ENCODE measurements around the gene CLTC. TPM values are rescaled to one million over a fixed set of nuclear protein-coding genes. Genes with fewer than 3 reads are reported as not detected.

The CLTC gene
- total and polyA plus RNA-seq, 2 of the 13 experiments (the other 11 are each of a cell fraction or from before 2014, with no cell fraction given) = 134 to 283 TPM

DNA sequence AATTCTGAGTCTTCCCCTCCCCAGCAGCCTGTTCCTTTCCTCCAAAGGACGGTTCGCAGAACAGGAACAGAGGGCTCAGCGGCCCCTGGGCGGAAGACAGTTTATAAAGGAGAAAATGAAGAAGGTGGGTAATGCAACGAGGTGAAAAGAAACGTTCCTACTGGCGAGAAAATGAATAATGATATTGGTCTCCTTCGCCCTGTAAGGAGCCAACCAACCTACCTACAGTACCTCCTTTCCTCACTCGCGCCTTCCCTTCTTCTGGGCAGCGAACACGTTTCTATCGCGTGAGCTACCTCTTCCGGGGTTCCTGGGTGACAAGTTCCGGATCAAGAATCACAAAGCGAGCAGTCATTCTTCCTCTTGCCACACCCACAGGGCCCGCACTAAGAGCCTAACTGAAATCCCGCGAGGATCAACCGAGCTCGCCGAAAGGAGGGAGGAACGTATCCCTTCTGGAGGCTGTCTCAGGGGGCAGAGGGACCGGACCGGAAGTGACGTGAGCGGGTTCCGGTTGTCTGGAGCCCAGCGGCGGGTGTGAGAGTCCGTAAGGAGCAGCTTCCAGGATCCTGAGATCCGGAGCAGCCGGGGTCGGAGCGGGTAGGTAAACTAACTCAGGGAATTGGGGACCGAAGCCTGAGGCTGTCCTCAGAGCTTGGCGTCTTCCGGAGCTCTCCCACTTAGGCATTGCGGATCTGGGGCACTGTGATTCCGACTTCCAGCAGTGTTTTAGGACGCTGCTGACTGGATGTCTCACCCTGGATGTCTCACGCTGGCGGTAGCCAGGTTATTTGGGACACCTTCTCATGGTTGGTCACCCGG lies 87.7 kb downstream of the CLTC start, which contains the start of the genes PTRH2 and VMP1 (continued):
- TF ChIP-seq, protein P1, sequence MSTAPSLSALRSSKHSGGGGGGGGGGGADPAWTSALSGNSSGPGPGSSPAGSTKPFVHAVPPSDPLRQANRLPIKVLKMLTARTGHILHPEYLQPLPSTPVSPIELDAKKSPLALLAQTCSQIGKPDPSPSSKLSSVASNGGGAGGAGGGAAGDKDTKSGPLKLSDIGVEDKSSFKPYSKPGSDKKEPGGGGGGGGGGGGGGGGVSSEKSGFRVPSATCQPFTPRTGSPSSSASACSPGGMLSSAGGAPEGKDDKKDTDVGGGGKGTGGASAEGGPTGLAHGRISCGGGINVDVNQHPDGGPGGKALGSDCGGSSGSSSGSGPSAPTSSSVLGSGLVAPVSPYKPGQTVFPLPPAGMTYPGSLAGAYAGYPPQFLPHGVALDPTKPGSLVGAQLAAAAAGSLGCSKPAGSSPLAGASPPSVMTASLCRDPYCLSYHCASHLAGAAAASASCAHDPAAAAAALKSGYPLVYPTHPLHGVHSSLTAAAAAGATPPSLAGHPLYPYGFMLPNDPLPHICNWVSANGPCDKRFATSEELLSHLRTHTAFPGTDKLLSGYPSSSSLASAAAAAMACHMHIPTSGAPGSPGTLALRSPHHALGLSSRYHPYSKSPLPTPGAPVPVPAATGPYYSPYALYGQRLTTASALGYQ (CRISPR knock-in tag; IDR thresholded peaks at IDR 0.05) = peak; percentile 16
- TF ChIP-seq ZKSCAN1 (IDR thresholded peaks at IDR 0.05; ENCODE audit: low read length) (peak; percentile 57; the same call in 1 of the 2 replicates), ZNF296 (CRISPR knock-in tag; conservative IDR thresholded peaks at IDR 0.05) (no peak), ONECUT2 (CRISPR knock-in tag; IDR thresholded peaks at IDR 0.05) (peak; percentile 43; the same call in 1 of the 2 replicates), ZNF383 (CRISPR knock-in tag; IDR thresholded peaks at IDR 0.05; ENCODE audit: borderline replicate concordance) (peak; percentile 48; the same call in 1 of the 2 replicates), SALL1 (CRISPR knock-in tag; IDR thresholded peaks at IDR 0.05) (peak; percentile 94), GFI1 (CRISPR knock-in tag; IDR thresholded peaks at IDR 0.05; ENCODE audit: borderline replicate concordance) (no peak), FOXP1 (IDR thresholded peaks at IDR 0.05) (no peak), FOXP1 (CRISPR knock-in tag; IDR thresholded peaks at IDR 0.05) (peak; percentile 39; the same call in 1 of the 2 replicates), ZFAT (CRISPR knock-in tag; conservative IDR thresholded peaks at IDR 0.05) (peak; percentile 62; the same call in 1 of the 2 replicates), NCOA5 (CRISPR knock-in tag; IDR thresholded peaks at IDR 0.05) (no peak), FOXK1 (CRISPR knock-in tag; IDR thresholded peaks at IDR 0.05; ENCODE audit: borderline replicate concordance, low read depth) (peak; percentile 86), ZBTB38 (CRISPR knock-in tag; IDR thresholded peaks at IDR 0.05) (peak; percentile 72), TBX2 (CRISPR knock-in tag; IDR thresholded peaks at IDR 0.05; ENCODE audit: borderline replicate concordance) (peak; percentile 48; the same call in 1 of the 2 replicates), CHCHD3 (CRISPR knock-in tag; IDR thresholded peaks at IDR 0.05) (no peak), ZNF556 (CRISPR knock-in tag; IDR thresholded peaks at IDR 0.05; ENCODE audit: borderline replicate concordance) (peak; percentile 93), KMT2B (CRISPR knock-in tag; IDR thresholded peaks at IDR 0.05) (peak; percentile 93), ZBTB20 (CRISPR knock-in tag; IDR thresholded peaks at IDR 0.05; ENCODE audit: borderline replicate concordance, low read depth) (peak; percentile 79), RBM22 (optimal IDR thresholded peaks at IDR 0.05; ENCODE audit: low read length) (no peak), ZBTB42 (CRISPR knock-in tag; IDR thresholded peaks at IDR 0.05) (peak; percentile 82; the same call in 1 of the 2 replicates)
- TF ChIP-seq, protein P2, sequence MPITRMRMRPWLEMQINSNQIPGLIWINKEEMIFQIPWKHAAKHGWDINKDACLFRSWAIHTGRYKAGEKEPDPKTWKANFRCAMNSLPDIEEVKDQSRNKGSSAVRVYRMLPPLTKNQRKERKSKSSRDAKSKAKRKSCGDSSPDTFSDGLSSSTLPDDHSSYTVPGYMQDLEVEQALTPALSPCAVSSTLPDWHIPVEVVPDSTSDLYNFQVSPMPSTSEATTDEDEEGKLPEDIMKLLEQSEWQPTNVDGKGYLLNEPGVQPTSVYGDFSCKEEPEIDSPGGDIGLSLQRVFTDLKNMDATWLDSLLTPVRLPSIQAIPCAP (CRISPR knock-in tag; IDR thresholded peaks at IDR 0.05; ENCODE audit: low read depth) = no peak
- TF ChIP-seq, protein P3, sequence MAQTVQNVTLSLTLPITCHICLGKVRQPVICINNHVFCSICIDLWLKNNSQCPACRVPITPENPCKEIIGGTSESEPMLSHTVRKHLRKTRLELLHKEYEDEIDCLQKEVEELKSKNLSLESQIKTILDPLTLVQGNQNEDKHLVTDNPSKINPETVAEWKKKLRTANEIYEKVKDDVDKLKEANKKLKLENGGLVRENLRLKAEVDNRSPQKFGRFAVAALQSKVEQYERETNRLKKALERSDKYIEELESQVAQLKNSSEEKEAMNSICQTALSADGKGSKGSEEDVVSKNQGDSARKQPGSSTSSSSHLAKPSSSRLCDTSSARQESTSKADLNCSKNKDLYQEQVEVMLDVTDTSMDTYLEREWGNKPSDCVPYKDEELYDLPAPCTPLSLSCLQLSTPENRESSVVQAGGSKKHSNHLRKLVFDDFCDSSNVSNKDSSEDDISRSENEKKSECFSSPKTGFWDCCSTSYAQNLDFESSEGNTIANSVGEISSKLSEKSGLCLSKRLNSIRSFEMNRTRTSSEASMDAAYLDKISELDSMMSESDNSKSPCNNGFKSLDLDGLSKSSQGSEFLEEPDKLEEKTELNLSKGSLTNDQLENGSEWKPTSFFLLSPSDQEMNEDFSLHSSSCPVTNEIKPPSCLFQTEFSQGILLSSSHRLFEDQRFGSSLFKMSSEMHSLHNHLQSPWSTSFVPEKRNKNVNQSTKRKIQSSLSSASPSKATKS (CRISPR knock-in tag; IDR thresholded peaks at IDR 0.05) = peak; percentile 78; the same call in 1 of the 2 replicates
- TF ChIP-seq, protein P4, sequence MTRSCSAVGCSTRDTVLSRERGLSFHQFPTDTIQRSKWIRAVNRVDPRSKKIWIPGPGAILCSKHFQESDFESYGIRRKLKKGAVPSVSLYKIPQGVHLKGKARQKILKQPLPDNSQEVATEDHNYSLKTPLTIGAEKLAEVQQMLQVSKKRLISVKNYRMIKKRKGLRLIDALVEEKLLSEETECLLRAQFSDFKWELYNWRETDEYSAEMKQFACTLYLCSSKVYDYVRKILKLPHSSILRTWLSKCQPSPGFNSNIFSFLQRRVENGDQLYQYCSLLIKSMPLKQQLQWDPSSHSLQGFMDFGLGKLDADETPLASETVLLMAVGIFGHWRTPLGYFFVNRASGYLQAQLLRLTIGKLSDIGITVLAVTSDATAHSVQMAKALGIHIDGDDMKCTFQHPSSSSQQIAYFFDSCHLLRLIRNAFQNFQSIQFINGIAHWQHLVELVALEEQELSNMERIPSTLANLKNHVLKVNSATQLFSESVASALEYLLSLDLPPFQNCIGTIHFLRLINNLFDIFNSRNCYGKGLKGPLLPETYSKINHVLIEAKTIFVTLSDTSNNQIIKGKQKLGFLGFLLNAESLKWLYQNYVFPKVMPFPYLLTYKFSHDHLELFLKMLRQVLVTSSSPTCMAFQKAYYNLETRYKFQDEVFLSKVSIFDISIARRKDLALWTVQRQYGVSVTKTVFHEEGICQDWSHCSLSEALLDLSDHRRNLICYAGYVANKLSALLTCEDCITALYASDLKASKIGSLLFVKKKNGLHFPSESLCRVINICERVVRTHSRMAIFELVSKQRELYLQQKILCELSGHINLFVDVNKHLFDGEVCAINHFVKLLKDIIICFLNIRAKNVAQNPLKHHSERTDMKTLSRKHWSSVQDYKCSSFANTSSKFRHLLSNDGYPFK (CRISPR knock-in tag; IDR thresholded peaks at IDR 0.05; ENCODE audit: borderline replicate concordance) = peak; percentile 92
